Astrocyte (in vitro differentiated cells and primary cell): Measurements from ENCODE around the gene RASGEF1C.

Source experiments
- CTCF ChIP-seq: IDR thresholded peaks from 2 replicates; pipeline ENCODE4 v1.5.1; 2011; ENCODE audit warnings: low read depth, mild to moderate bottlenecking, inconsistent platforms, low read length, moderate library complexity; ENCODE audit not compliant: insufficient read depth
- EZH2 ChIP-seq: IDR thresholded peaks from 2 replicates; pipeline ENCODE4 v1.6.1; 2012; ENCODE audit warnings: mild to moderate bottlenecking, low read length, inconsistent platforms; ENCODE audit not compliant: insufficient read depth

GRCh38 chr5:180140079-180140554 lies 68.9 kb downstream of the RASGEF1C start:
- no peak for TF ChIP-seq EZH2
- no peak for TF ChIP-seq CTCF
